HG02885 (cell line): Measurements from ENCODE around the gene GREB1.
A peak's percentile ranks its signal among the peaks of the same experiment; 100 is the strongest.

Experiments
- ATAC-seq: cut with Tn5 transposase; IDR thresholded peaks from one replicate; pipeline ENCODE4 v1.9.1; 2021; ENCODE audit warnings: mild to moderate bottlenecking; ENCODE audit not compliant: unreplicated experiment, poor library complexity

The GREB1 gene

DNA sequence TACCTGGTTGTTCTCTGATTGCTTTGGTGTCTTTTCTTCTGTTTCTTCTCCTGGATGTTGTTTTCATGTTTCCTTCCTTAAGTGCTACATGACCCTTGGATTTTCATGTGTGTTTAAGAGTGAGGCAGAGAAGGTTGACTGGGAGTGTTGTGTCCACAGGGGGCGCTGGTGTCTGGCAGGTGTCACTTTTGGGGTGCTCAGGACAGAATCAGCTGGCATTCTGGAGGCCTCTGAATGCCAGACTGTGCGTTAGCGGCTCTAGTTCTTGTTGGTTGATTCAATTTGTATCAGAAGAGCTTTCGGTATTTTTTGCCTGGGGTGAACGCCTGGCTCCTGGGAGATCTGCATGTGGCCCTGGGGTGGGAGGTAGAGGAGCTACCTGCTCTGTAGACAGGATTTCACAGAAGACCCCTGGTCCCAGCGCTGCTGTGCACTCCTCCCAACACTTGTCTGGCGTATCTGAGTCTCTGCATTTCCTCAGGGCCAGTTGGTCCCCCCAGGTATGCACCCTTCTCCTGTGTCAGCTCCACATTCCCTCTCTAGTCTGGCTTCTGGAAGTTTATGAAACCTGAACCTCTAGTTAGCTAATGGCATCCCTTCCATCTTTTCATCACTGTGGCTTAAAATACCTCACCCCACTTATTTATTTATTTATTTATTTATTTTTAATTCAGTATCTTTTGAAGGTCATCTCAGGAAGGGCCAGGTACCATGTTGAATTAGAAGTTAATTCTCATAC, 1.1 kb downstream of the GREB1 start:
- no peak for ATAC-seq

- no peak for ATAC-seq
Observed at GRCh38 chr2:11535899-11536344, 2.1 kb downstream of the GREB1 start.

DNA sequence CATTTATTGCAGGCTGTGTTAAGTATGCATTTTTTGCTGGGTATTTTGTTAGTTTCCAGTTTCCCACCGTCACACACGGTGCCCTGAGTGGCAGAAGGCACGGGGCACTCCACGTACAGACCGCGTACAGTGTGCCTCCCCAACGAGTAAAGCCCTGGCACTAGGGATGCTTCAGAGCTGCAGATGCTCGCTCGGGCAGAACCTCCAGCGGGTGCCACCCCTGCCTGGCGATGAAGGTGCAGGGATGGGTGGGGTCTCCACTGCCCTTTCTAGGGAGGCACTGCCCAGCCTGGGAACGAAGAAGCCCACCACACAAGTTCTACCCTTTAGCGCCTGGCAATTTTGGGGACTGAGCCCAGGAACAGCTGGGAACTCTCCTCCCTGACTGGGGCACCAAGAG, 4.1 kb downstream of the GREB1 start:
- ATAC-seq = no peak

GRCh38 chr2:11539317-11540147, 5.7 kb downstream of the GREB1 start:
- no peak for ATAC-seq

- ATAC-seq = no peak
Observed at GRCh38 chr2:11540148-11540995, 6.5 kb downstream of the GREB1 start.

GRCh38 chr2:11540996-11541692, 7.3 kb downstream of the GREB1 start:
- ATAC-seq = no peak

GRCh38 chr2:11541693-11542274, 7.9 kb downstream of the GREB1 start:
- ATAC-seq = no peak

GRCh38 chr2:11542275-11542819, 8.5 kb downstream of the GREB1 start:
- ATAC-seq = no peak

GRCh38 chr2:11543337-11544216, 9.7 kb downstream of the GREB1 start:
- no peak for ATAC-seq

GRCh38 chr2:11546072-11546471, 12.2 kb downstream of the GREB1 start:
- no peak for ATAC-seq

DNA sequence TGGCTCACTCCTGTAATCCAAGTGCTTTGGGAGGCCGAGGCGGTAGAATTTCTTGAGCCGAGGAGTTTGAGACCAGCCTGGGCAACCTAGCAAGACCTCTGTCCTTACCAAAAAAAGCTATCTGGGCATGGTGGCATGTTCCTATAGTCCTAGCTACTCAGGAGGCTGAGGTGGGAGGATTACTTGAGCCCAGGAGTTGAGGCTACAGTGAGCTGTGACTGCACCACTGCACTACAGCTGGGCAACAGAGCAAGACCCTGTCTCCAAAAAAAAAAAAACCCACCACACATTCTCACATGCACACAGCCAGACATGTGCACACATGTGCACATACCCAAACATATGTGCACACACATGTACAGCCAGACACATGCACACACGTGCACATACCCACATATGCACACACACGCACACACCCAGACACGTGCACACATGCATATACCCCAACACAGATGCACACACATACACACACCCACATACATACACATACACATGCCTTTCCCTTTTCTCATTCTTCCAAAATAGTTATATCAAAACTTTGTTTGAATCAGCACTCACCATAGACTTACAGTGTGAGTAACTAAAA, 14.2 kb downstream of the GREB1 start:
- ATAC-seq = no peak

DNA sequence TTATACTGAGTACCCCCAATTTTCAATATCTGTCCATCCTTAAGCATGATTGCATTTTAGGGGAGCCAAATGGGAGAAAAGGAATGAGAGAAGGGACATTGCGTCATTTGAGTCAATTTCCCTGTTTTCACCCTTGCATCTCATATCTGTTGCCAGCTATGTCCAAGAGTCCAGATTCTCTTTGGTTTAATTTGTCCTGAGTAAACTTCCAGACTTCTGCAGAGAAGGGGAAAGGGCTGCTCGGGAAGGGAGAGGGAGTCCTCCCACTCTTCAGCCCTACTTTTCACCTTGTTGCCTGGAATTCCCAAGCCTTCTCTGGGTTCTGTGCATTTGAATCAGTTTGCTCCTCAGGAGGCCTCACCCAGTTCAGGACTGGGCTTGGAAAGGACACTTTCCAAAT, 16.5 kb downstream of the GREB1 start:
- ATAC-seq = no peak

- no peak for ATAC-seq
Observed at GRCh38 chr2:11550901-11551568, 17.2 kb downstream of the GREB1 start.

GRCh38 chr2:11551569-11552259, 17.9 kb downstream of the GREB1 start:
- no peak for ATAC-seq

- no peak for ATAC-seq
Observed at GRCh38 chr2:11552260-11552638, 18.4 kb downstream of the GREB1 start.

GRCh38 chr2:11553661-11554398, 20.0 kb downstream of the GREB1 start:
- peak; percentile 13 for ATAC-seq

GRCh38 chr2:11554399-11554716, 20.5 kb downstream of the GREB1 start:
- peak; percentile 55 for ATAC-seq
